NCI-H1417 treated with DMSO at 0.1 percent for 48 hours (cell line): ENCODE measurements around the gene LRCOL1.

Source experiments
- DNase-seq: peaks from one replicate; lab custom pipeline; 2025; lab: John Stamatoyannopoulos, UW

Gene LRCOL1

GRCh38 chr12:132635076-132635955, 24.9 kb upstream of the LRCOL1 start:
- DNase-seq: no peak

GRCh38 chr12:132634411-132634990, 24.1 kb upstream of the LRCOL1 start:
- DNase-seq: no peak

GRCh38 chr12:132633901-132634300, 23.5 kb upstream of the LRCOL1 start:
- no peak for DNase-seq

GRCh38 chr12:132633398-132633797, 23.0 kb upstream of the LRCOL1 start:
- DNase-seq: no peak

GRCh38 chr12:132632521-132633228, 22.3 kb upstream of the LRCOL1 start:
- DNase-seq: no peak

GRCh38 chr12:132631666-132632065, 21.3 kb upstream of the LRCOL1 start:
- no peak for DNase-seq

- DNase-seq: no peak
Measured at GRCh38 chr12:132630672-132631071, 20.3 kb upstream of the LRCOL1 start.

GRCh38 chr12:132629330-132629729, 18.9 kb upstream of the LRCOL1 start:
- DNase-seq: no peak

- no peak for DNase-seq
Measured at GRCh38 chr12:132625731-132626430, 15.5 kb upstream of the LRCOL1 start.

GRCh38 chr12:132624910-132625630, 14.7 kb upstream of the LRCOL1 start:
- no peak for DNase-seq

GRCh38 chr12:132624186-132624855, 13.9 kb upstream of the LRCOL1 start:
- DNase-seq: no peak

GRCh38 chr12:132623072-132623869, 12.9 kb upstream of the LRCOL1 start:
- DNase-seq: no peak

- DNase-seq: no peak
Measured at GRCh38 chr12:132622437-132623071, 12.2 kb upstream of the LRCOL1 start.

GRCh38 chr12:132621657-132622435, 11.5 kb upstream of the LRCOL1 start:
- DNase-seq: no peak

- no peak for DNase-seq
Measured at GRCh38 chr12:132620899-132621656, 10.7 kb upstream of the LRCOL1 start.

GRCh38 chr12:132620113-132620898, 9.9 kb upstream of the LRCOL1 start:
- no peak for DNase-seq

- DNase-seq: no peak
Measured at GRCh38 chr12:132619386-132620112, 9.2 kb upstream of the LRCOL1 start.
